ENCODE results near the gene B3GALT5.

Gene B3GALT5

DNA sequence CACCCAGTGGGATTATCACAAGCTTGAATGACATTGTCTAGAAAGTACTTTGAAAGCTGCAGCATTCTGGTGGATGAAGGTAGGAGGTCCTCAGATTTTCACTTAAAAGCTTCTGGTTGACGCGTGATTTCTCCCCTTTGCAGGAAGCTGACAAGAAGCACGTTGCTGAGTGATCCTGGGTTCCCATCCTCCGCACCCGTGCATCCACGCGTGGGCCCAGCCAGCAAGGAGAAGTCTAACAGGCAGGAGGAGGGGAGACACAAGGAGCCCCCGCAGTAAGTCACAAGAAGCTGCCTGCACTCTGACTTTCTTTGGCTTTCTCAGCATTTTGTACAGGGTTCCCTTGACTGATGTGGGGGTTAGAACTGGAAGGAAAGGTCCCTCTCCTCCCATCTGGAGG lies 7.8 kb upstream of the B3GALT5 start:
- Histone ChIP-seq H3K36me3 (ENCODE audit: control insufficient read depth, insufficient read depth, low read length) (peaks cover 6% of the 10 kb centered on the region), H3K4me1 (ENCODE audit: control insufficient read depth, insufficient read depth, low read length) (peaks cover 18% of the 10 kb centered on the region; the same call in 1 of the 2 replicates), H3K4me3 (ENCODE audit: low read depth, low read length) (no peak overlapping the region), H3K27ac (ENCODE audit: low read depth, low read length) (no peak overlapping the region), H3K27me3 (ENCODE audit: control insufficient read depth, insufficient read depth, low read length) (no peaks in the 10 kb centered on the region), H3K9ac (ENCODE audit: low read length) (no peak overlapping the region), H3K9me3 (ENCODE audit: control insufficient read depth, insufficient read depth, low read depth, low read length) (no peaks in the 10 kb centered on the region)

DNA sequence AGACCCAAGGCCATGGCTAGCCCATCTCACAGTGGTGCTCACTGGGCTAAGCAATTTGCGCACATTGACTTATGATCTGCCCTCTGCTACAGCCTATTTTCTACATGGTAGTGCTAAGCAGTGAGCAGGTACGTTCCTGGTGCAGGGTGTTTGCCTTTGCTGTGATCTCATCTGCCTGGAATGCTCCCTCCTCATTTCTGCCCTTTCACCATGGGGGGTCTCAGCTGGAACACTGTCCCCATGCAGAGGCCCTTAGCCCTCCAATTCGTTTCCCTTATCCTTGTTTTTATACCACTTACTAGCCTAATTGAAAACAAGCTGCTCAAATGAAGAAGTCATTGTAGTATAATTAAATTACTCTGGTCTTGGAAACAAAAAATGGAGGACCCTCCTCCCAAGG lies 2.0 kb upstream of the B3GALT5 start:
- peaks cover 35% of the 10 kb centered on the region for H3K4me1 ChIP-seq (ENCODE audit: control insufficient read depth, insufficient read depth, low read length)
- H3K9me3 ChIP-seq (ENCODE audit: control insufficient read depth, insufficient read depth, low read depth, low read length), result no peaks in the 10 kb centered on the region
- peak overlapping the region; percentile 85 for H3K9ac ChIP-seq (ENCODE audit: low read length)
- H3K4me3 ChIP-seq (ENCODE audit: low read depth, low read length), result peak overlapping the region; percentile 81
- peaks cover 19% of the 10 kb centered on the region for H3K36me3 ChIP-seq (ENCODE audit: control insufficient read depth, insufficient read depth, low read length)
- no peaks in the 10 kb centered on the region for H3K27me3 ChIP-seq (ENCODE audit: control insufficient read depth, insufficient read depth, low read length)
- peak overlapping the region; percentile 26; the same call in 1 of the 2 replicates for H3K27ac ChIP-seq (ENCODE audit: low read depth, low read length)

DNA sequence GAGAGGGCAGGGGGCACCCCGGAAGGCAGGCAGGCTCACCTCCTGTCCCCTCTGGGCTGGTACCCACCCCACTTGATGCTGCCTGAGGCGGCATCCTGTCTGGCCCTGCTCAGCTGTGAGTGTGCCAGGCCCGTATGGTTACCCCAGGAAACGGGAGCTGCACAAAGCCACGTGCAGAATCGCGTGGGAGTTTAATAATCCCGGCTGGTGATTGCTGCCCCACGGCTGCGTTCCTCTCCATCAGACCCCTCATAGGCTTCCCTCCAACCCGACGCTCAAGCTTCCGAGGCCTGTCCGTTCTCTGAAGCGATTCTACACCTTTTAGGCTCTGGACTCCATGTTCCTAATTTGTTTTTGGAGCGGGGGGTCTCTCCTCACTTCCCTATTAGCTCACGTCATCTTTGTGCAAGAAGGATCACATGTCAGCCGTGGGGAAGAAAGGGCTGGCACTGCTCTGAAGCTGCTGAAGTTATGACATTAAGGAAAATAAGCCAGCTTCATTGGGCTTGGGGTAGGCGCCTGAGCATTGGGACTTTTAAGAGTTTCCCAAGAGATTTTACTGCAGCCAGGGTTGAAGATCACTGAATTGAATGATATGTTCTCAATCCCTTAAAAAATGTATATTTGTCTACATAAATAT lies 1.1 kb upstream of the B3GALT5 start:
- Histone ChIP-seq H3K27me3 (ENCODE audit: control insufficient read depth, insufficient read depth, low read length) (no peaks in the 10 kb centered on the region), H3K4me1 (ENCODE audit: control insufficient read depth, insufficient read depth, low read length) (peaks cover 35% of the 10 kb centered on the region), H3K27ac (ENCODE audit: low read depth, low read length) (peak overlapping the region; percentile 24; the same call in 1 of the 2 replicates), H3K4me3 (ENCODE audit: low read depth, low read length) (peak overlapping the region; percentile 81), H3K9ac (ENCODE audit: low read length) (peak overlapping the region; percentile 85), H3K9me3 (ENCODE audit: control insufficient read depth, insufficient read depth, low read depth, low read length) (no peaks in the 10 kb centered on the region), H3K36me3 (ENCODE audit: control insufficient read depth, insufficient read depth, low read length) (peaks cover 28% of the 10 kb centered on the region)

- no peaks in the 10 kb centered on the region for H3K27me3 ChIP-seq (ENCODE audit: control insufficient read depth, insufficient read depth, low read length)
- H3K4me1 ChIP-seq (ENCODE audit: control insufficient read depth, insufficient read depth, low read length), result peaks cover 35% of the 10 kb centered on the region
- H3K9me3 ChIP-seq (ENCODE audit: control insufficient read depth, insufficient read depth, low read depth, low read length), result peaks cover 4% of the 10 kb centered on the region; the same call in 1 of the 2 replicates
- H3K4me3 ChIP-seq (ENCODE audit: low read depth, low read length), result peak overlapping the region; percentile 81
- H3K36me3 ChIP-seq (ENCODE audit: control insufficient read depth, insufficient read depth, low read length), result peaks cover 40% of the 10 kb centered on the region
- peak overlapping the region; percentile 3; the same call in 1 of the 2 replicates for H3K27ac ChIP-seq (ENCODE audit: low read depth, low read length)
- peak overlapping the region; percentile 85 for H3K9ac ChIP-seq (ENCODE audit: low read length)
Measured at GRCh38 chr21:39613041-39613934, 548 bp downstream of the B3GALT5 start.

GRCh38 chr21:39616211-39616772 lies 3.6 kb downstream of the B3GALT5 start:
- Histone ChIP-seq H3K27ac (ENCODE audit: low read depth, low read length) (no peak overlapping the region), H3K36me3 (ENCODE audit: control insufficient read depth, insufficient read depth, low read length) (peaks cover 47% of the 10 kb centered on the region), H3K4me1 (ENCODE audit: control insufficient read depth, insufficient read depth, low read length) (peaks cover 16% of the 10 kb centered on the region), H3K27me3 (ENCODE audit: control insufficient read depth, insufficient read depth, low read length) (no peaks in the 10 kb centered on the region), H3K9me3 (ENCODE audit: control insufficient read depth, insufficient read depth, low read depth, low read length) (peaks cover 4% of the 10 kb centered on the region; the same call in 1 of the 2 replicates), H3K9ac (ENCODE audit: low read length) (no peak overlapping the region), H3K4me3 (ENCODE audit: low read depth, low read length) (no peak overlapping the region)

DNA sequence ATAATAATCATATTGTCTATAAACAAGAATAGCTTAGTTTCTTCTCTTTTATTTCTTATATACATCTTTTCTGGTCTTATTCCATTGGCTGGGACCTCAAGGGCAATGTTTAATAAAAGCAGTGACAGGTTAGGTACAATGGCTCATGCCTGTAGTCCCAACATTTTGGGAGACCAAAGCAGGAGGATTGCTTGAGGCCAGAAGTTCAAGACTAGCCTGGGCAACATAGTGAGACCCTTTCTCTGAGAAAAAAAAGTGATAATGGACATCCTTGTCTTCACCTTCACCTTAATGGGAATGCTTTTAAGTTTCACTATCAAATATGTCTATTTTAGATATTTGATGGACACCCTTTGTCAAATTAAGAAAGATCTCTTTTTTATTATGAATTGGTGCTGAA lies 8.1 kb downstream of the B3GALT5 start:
- H3K27me3 ChIP-seq (ENCODE audit: control insufficient read depth, insufficient read depth, low read length), result no peaks in the 10 kb centered on the region
- H3K27ac ChIP-seq (ENCODE audit: low read depth, low read length), result no peak overlapping the region
- H3K9me3 ChIP-seq (ENCODE audit: control insufficient read depth, insufficient read depth, low read depth, low read length), result peaks cover 9% of the 10 kb centered on the region; the same call in 1 of the 2 replicates
- no peak overlapping the region for H3K9ac ChIP-seq (ENCODE audit: low read length)
- H3K4me3 ChIP-seq (ENCODE audit: low read depth, low read length), result no peak overlapping the region
- peaks cover 50% of the 10 kb centered on the region for H3K36me3 ChIP-seq (ENCODE audit: control insufficient read depth, insufficient read depth, low read length)
- peaks cover 9% of the 10 kb centered on the region; the same call in 1 of the 2 replicates for H3K4me1 ChIP-seq (ENCODE audit: control insufficient read depth, insufficient read depth, low read length)

DNA sequence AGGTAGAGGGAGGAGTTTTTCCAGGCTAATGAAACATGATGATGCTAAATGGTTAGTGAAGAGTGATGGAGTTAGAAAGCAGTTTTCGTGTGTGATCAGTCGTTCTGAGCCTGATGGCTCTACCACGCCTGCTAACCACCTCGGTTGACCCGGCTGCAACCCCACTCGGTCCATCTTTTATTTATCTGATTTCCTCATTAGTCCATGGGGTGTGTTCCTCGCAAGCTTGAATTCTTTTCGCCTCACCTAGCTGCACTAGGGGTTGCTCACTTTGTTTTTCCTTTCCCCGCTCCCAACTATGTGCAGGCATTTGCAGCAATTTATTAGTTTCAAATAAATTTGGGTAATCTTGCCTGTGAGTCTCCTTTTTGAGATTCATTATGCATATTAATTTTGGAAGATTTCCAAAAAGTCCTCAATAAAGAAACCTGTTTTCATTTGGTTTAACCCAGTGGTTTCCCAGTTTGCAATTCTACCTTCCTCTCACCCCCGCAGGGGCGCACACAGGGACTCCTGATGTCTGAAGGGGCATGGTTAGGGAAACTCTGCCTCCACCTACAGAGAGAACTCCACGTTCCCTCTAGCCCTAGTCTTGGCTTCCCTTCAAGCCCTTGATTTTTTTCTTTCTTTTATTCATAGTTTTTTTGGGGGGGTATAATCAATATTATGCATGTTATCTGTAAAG lies 12.6 kb downstream of the B3GALT5 start:
- Histone ChIP-seq H3K27ac (ENCODE audit: low read depth, low read length) (no peak overlapping the region), H3K4me1 (ENCODE audit: control insufficient read depth, insufficient read depth, low read length) (peaks cover 19% of the 10 kb centered on the region; the same call in 1 of the 2 replicates), H3K9ac (ENCODE audit: low read length) (no peak overlapping the region), H3K36me3 (ENCODE audit: control insufficient read depth, insufficient read depth, low read length) (peaks cover 35% of the 10 kb centered on the region), H3K27me3 (ENCODE audit: control insufficient read depth, insufficient read depth, low read length) (no peaks in the 10 kb centered on the region), H3K4me3 (ENCODE audit: low read depth, low read length) (no peak overlapping the region), H3K9me3 (ENCODE audit: control insufficient read depth, insufficient read depth, low read depth, low read length) (peaks cover 6% of the 10 kb centered on the region; the same call in 1 of the 2 replicates)

DNA sequence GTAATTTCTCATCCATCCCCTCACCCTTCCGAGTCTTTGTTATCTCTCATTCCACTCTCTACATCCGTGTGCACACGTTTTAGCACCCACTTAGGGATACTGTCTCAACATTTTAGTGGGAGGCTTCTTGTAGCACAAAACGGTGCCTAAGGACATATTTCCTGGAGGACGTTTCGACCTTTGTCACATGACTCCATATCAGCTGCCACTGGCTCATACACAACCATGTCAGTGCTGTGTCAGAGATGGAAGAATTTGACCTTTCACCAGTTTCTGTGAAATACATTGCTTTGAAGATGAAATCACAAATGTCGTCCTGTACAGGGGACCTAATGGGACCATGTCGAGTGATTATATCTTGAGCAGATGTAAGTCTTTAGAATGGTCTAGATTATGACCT lies 15.6 kb downstream of the B3GALT5 start:
- H3K9ac ChIP-seq (ENCODE audit: low read length), result no peak overlapping the region
- peaks cover 38% of the 10 kb centered on the region for H3K4me1 ChIP-seq (ENCODE audit: control insufficient read depth, insufficient read depth, low read length)
- H3K9me3 ChIP-seq (ENCODE audit: control insufficient read depth, insufficient read depth, low read depth, low read length), result peaks cover 6% of the 10 kb centered on the region; the same call in 1 of the 2 replicates
- H3K36me3 ChIP-seq (ENCODE audit: control insufficient read depth, insufficient read depth, low read length), result peaks cover 31% of the 10 kb centered on the region
- no peak overlapping the region for H3K4me3 ChIP-seq (ENCODE audit: low read depth, low read length)
- H3K27ac ChIP-seq (ENCODE audit: low read depth, low read length), result no peak overlapping the region
- H3K27me3 ChIP-seq (ENCODE audit: control insufficient read depth, insufficient read depth, low read length), result no peaks in the 10 kb centered on the region

DNA sequence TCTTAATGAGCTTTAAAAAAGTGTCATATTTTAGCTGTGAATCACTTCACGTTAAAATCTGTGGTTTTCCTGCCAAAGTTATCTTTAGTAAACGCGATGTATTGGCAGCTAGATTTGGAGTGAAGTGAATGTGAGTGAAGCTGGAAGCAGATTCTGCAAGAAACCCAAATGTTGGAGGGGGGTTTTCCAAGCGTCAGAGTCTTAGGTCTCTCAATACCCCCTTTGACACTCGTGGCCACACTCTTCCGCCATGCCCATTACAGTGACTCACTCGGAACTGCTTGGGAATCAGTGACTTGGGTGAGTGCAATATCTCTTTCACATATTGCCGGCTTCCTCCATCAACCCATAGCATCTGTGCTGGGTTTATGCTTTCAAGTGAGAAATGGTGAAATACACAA lies 17.5 kb downstream of the B3GALT5 start:
- Histone ChIP-seq H3K4me1 (ENCODE audit: control insufficient read depth, insufficient read depth, low read length) (peaks cover 37% of the 10 kb centered on the region), H3K36me3 (ENCODE audit: control insufficient read depth, insufficient read depth, low read length) (peaks cover 18% of the 10 kb centered on the region), H3K4me3 (ENCODE audit: low read depth, low read length) (no peak overlapping the region), H3K9me3 (ENCODE audit: control insufficient read depth, insufficient read depth, low read depth, low read length) (no peaks in the 10 kb centered on the region), H3K9ac (ENCODE audit: low read length) (no peak overlapping the region), H3K27me3 (ENCODE audit: control insufficient read depth, insufficient read depth, low read length) (no peaks in the 10 kb centered on the region), H3K27ac (ENCODE audit: low read depth, low read length) (no peak overlapping the region)

DNA sequence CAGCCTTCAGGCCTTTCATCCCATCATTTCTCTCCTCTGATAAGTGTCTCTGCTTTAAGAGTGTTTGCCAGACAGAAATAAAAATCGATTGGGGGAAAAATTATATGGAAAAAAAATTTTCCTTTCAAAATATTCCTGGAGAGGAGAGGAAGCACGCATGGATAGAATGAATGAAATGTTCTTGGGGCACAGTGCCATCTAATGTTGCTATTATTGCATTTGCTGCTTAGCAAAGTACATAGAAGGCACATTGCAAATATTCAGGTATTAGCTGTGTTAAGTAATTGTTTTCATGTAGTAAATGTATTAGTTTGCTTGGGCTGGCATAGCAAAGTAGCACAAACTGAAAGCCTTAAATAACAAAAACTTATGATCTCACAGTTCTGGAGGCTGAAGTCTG lies 18.1 kb downstream of the B3GALT5 start:
- Histone ChIP-seq H3K36me3 (ENCODE audit: control insufficient read depth, insufficient read depth, low read length) (0 out of 2 replicates have a peak, but pooled peaks cover 16% of the 10 kb centered on the region), H3K4me3 (ENCODE audit: low read depth, low read length) (no peak overlapping the region), H3K27ac (ENCODE audit: low read depth, low read length) (no peak overlapping the region), H3K9me3 (ENCODE audit: control insufficient read depth, insufficient read depth, low read depth, low read length) (no peaks in the 10 kb centered on the region), H3K4me1 (ENCODE audit: control insufficient read depth, insufficient read depth, low read length) (peaks cover 34% of the 10 kb centered on the region), H3K27me3 (ENCODE audit: control insufficient read depth, insufficient read depth, low read length) (no peaks in the 10 kb centered on the region), H3K9ac (ENCODE audit: low read length) (no peak overlapping the region)
